Neutrophil (primary cell): ENCODE results near the gene PINLYP.
A peak's percentile ranks its signal among the peaks of the same experiment; 100 is the strongest.

Experiments
- H3K27ac ChIP-seq: fragments of 200-600 bp; sonication (generic); 2 replicates; pipeline ENCODE4 v1.5.1; 2016; ENCODE audit warnings: mild to moderate bottlenecking, moderate library complexity
- H3K27me3 ChIP-seq: fragments of 200-600 bp; sonication (generic); 2 replicates; pipeline ENCODE4 v1.6.0; 2016; ENCODE audit warnings: mild to moderate bottlenecking
- H3K36me3 ChIP-seq: fragments of 200-600 bp; sonication (generic); 2 replicates; pipeline ENCODE4 v1.5.1; 2017
- H3K4me1 ChIP-seq, 2 experiments: fragments of 200-600 bp in 1 of 2; sonication (generic) in 1 of 2; 1 replicate in 1 of 2; 2 replicates in 1 of 2; pipeline versions ENCODE4 v1.5.1 to v1.6.1; 2013 to 2016; ENCODE audit warnings: low read depth in 1 of 2, low read length in 1 of 2, mild to moderate bottlenecking in 1 of 2, moderate library complexity in 1 of 2; ENCODE audit not compliant: control insufficient read depth in 1 of 2, insufficient read depth in 1 of 2
- H3K4me3 ChIP-seq, 2 experiments: fragments of 200-600 bp in 1 of 2; sonication (generic) in 1 of 2; 1 replicate in 1 of 2; 2 replicates in 1 of 2; pipeline ENCODE4 v1.5.1; 2013 to 2016; ENCODE audit warnings: low read depth in 1 of 2, low read length in 1 of 2, mild to moderate bottlenecking in 1 of 2, moderate library complexity in 1 of 2
- H3K9me3 ChIP-seq: fragments of 200-600 bp; sonication (generic); 2 replicates; pipeline ENCODE4 v1.5.1; 2016
- CTCF ChIP-seq: fragments of 200-600 bp; sonication (generic); IDR thresholded peaks from 2 replicates; pipeline ENCODE4 v1.5.1; 2016; ENCODE audit warnings: antibody characterized with exemption

The PINLYP gene

GRCh38 chr19:43575156-43575950, at the start of gene PINLYP, which contains the start of gene XRCC1:
PINLYP (plus strand) TSS chr19:43575801; CDS start chr19:43577192, 1,391 bp downstream.
XRCC1 (minus strand) TSS chr19:43575527; CDS start chr19:43575458, 69 bp downstream.
- peak within 1 kb of the TSS; percentile 86 for H3K27ac ChIP-seq
- no peaks in the 10 kb centered on the region for H3K9me3 ChIP-seq
- H3K4me1 ChIP-seq = peaks cover 18 to 19% of the 10 kb centered on the region in 2 experiments

GRCh38 chr19:43525836-43526771, 49.5 kb upstream of the PINLYP start:
- no peaks in the 10 kb centered on the region for H3K36me3 ChIP-seq
- H3K4me3 ChIP-seq = peak overlapping the region; percentile 76 to 86
- TF ChIP-seq CTCF = no peak
- peaks cover 29 to 34% of the 10 kb centered on the region in 2 experiments for H3K4me1 ChIP-seq
- peak overlapping the region; percentile 65 for H3K27ac ChIP-seq
- H3K27me3 ChIP-seq = no peaks in the 10 kb centered on the region
- no peaks in the 10 kb centered on the region for H3K9me3 ChIP-seq

More at GRCh38 chr19:43575156-43575950, at the start of gene PINLYP, which contains the start of gene XRCC1:
- Histone ChIP-seq H3K27me3 (no peaks in the 10 kb centered on the region), H3K4me3 (peak within 1 kb of the TSS; percentile 69 to 82), H3K36me3 (peaks cover 3% of the 10 kb centered on the region)
- peak; percentile 43 for TF ChIP-seq CTCF

- TF ChIP-seq CTCF = no peak
- Histone ChIP-seq H3K27me3 (no peaks in the 10 kb centered on the region), H3K4me3 (peak within 1 kb of the TSS; percentile 76 to 86)
Measured at GRCh38 chr19:43526884-43527859, 48.4 kb upstream of the PINLYP start, which contains the start of gene ETHE1. ETHE1 (minus strand) TSS chr19:43527201; CDS start chr19:43527177, 24 bp downstream.

GRCh38 chr19:43527860-43528622, 47.6 kb upstream of the PINLYP start:
- Histone ChIP-seq H3K9me3 (no peaks in the 10 kb centered on the region), H3K4me1 (peaks cover 39 to 41% of the 10 kb centered on the region in 2 experiments), H3K36me3 (no peaks in the 10 kb centered on the region), H3K27ac (no peak overlapping the region), H3K27me3 (no peaks in the 10 kb centered on the region), H3K4me3 (no peak overlapping the region)
- no peak for TF ChIP-seq CTCF

More at GRCh38 chr19:43526884-43527859, 48.4 kb upstream of the PINLYP start, which contains the start of gene ETHE1:
- peak within 1 kb of the TSS; percentile 65 for H3K27ac ChIP-seq
- H3K4me1 ChIP-seq = peaks cover 30 to 32% of the 10 kb centered on the region in 2 experiments
- H3K9me3 ChIP-seq = no peaks in the 10 kb centered on the region
- no peaks in the 10 kb centered on the region for H3K36me3 ChIP-seq
